ENCODE results near the gene SSR3.

GRCh38 chr3:156518726-156519125, 36.2 kb downstream of the SSR3 start:
- no peak for TF ChIP-seq CAMTA2 (CRISPR knock-in tag; IDR thresholded peaks at IDR 0.05; ENCODE audit: borderline replicate concordance)
- TF ChIP-seq ZHX1 (CRISPR knock-in tag; IDR thresholded peaks at IDR 0.05; ENCODE audit: low read depth) = no peak
- no peak for TF ChIP-seq TARDBP (CRISPR knock-in tag; IDR thresholded peaks at IDR 0.05)
- no peak for TF ChIP-seq ATF6 (CRISPR knock-in tag; conservative IDR thresholded peaks at IDR 0.05)
- TF ChIP-seq CTCF (CRISPR knock-in tag; IDR thresholded peaks at IDR 0.05) = no peak
- TF ChIP-seq ZNF354B (CRISPR knock-in tag; IDR thresholded peaks at IDR 0.05) = no peak
- no peak for TF ChIP-seq USF2 (IDR thresholded peaks at IDR 0.05; ENCODE audit: low read depth, low read length)
- TF ChIP-seq USF2 (CRISPR knock-in tag; IDR thresholded peaks at IDR 0.05; ENCODE audit: borderline replicate concordance) = no peak
